DND-41 (cell line): ENCODE measurements around the gene ZNF672.

ENCODE experiments used
- EZH2 ChIP-seq: IDR thresholded peaks from 3 replicates; pipeline ENCODE4 v1.6.1; 2012; ENCODE audit warnings: borderline replicate concordance, low read depth, mild to moderate bottlenecking, moderate library complexity, low read length, inconsistent platforms; ENCODE audit not compliant: severe bottlenecking
- TF ChIP-seq, protein P1 (sequence below): IDR thresholded peaks from 2 replicates; pipeline ENCODE4 v1.5.1; 2012; ENCODE audit warnings: borderline replicate concordance, low read length, moderate library complexity, mild to moderate bottlenecking; ENCODE audit not compliant: poor library complexity, severe bottlenecking; ENCODE audit errors: extremely low read depth

DNA sequence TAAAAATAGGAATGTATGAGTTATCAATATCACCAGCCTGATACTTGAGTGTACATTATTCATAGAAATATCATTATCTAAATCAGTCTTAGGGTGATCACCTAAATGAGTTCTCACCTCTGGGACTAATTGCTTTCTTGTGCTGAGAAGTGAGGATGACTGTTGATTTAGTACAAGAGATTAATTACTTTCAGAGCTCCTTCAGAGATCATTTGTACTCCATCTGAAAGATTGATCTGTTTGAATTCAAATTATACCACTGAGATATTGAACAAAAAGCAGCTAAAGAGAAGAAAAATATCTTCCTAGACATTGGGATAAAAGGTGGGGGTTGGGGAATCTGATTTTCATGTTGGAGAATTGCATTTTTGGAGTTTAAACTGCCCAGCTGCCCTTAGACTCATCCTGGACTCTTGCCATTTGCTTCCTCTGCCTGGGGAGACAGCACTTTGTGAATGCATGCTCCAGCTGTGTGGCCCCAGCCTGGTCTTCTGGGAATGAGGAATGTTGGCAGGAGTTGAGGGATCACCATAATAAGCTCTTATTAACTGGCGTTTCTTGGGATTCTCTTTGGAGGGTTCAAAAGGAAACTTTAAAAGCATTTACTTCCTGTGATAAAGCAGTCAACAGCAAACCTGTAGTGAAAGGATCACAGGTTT lies 48.3 kb downstream of the ZNF672 start:
- TF ChIP-seq, protein P1, sequence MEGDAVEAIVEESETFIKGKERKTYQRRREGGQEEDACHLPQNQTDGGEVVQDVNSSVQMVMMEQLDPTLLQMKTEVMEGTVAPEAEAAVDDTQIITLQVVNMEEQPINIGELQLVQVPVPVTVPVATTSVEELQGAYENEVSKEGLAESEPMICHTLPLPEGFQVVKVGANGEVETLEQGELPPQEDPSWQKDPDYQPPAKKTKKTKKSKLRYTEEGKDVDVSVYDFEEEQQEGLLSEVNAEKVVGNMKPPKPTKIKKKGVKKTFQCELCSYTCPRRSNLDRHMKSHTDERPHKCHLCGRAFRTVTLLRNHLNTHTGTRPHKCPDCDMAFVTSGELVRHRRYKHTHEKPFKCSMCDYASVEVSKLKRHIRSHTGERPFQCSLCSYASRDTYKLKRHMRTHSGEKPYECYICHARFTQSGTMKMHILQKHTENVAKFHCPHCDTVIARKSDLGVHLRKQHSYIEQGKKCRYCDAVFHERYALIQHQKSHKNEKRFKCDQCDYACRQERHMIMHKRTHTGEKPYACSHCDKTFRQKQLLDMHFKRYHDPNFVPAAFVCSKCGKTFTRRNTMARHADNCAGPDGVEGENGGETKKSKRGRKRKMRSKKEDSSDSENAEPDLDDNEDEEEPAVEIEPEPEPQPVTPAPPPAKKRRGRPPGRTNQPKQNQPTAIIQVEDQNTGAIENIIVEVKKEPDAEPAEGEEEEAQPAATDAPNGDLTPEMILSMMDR: no peak
- no peak for TF ChIP-seq EZH2
